Karpas-422 (cell line): Measurements from ENCODE around the gene GPR143. TPM values are rescaled to one million over a fixed set of nuclear protein-coding genes. Genes with fewer than 3 reads are reported as not detected.
"Not testable (repeated sequence)": the region's sequence is repeated elsewhere in the genome, so short reads cannot be mapped to it uniquely, and the experiment has no call there.

Experiments
- DNase-seq: peaks from one replicate; pipeline ENCODE4 v3.0.0-alpha.2; 2015
- H2AFZ ChIP-seq: fragments of 200-600 bp; sonication (generic); 2 replicates; pipeline ENCODE4 v1.6.1; 2014; ENCODE audit warnings: antibody characterized with exemption, low read length, mixed read lengths
- H3K27ac ChIP-seq: fragments of 200-600 bp; sonication (generic); 2 replicates; pipeline ENCODE4 v1.5.1; 2014; ENCODE audit warnings: mild to moderate bottlenecking, low read length, moderate library complexity
- H3K27me3 ChIP-seq: fragments of 200-600 bp; sonication (generic); 2 replicates; pipeline ENCODE4 v1.6.1; 2014; ENCODE audit warnings: low read length, mixed read lengths
- H3K36me3 ChIP-seq: fragments of 200-600 bp; sonication (generic); 2 replicates; pipeline ENCODE4 v1.6.1; 2014; ENCODE audit warnings: low read length, mixed read lengths; ENCODE audit not compliant: insufficient read depth
- H3K4me1 ChIP-seq: fragments of 200-600 bp; sonication (generic); 2 replicates; pipeline ENCODE4 v1.6.1; 2014; ENCODE audit warnings: mild to moderate bottlenecking, low read length, mixed read lengths
- H3K4me2 ChIP-seq: fragments of 200-600 bp; sonication (generic); 2 replicates; pipeline ENCODE4 v1.6.1; 2014; ENCODE audit warnings: low read length, low read depth, mild to moderate bottlenecking; ENCODE audit not compliant: poor library complexity, severe bottlenecking
- H3K4me3 ChIP-seq: fragments of 200-600 bp; sonication (generic); 2 replicates; pipeline ENCODE4 v1.5.1; 2014; ENCODE audit warnings: mild to moderate bottlenecking, antibody characterized with exemption, low read length, mixed read lengths
- H3K79me2 ChIP-seq: fragments of 200-600 bp; sonication (generic); 2 replicates; pipeline ENCODE4 v1.6.1; 2014; ENCODE audit warnings: mild to moderate bottlenecking, low read length, mixed read lengths
- H3K9ac ChIP-seq: fragments of 200-600 bp; sonication (generic); 2 replicates; pipeline ENCODE4 v1.6.0; 2014; ENCODE audit warnings: low read length
- H3K9me2 ChIP-seq: fragments of 200-600 bp; sonication (generic), shearing (Covaris generic); replicated peaks from 2 replicates; pipeline ENCODE4 v1.6.0; 2014; ENCODE audit warnings: mild to moderate bottlenecking, low read length, moderate library complexity; ENCODE audit not compliant: insufficient read depth
- H3K9me3 ChIP-seq: fragments of 300-700, 200-600 bp; sonication (generic); 2 replicates; pipeline ENCODE4 v1.6.1; 2014; ENCODE audit warnings: low read length, mixed read lengths
- H4K20me1 ChIP-seq: fragments of 200-600 bp; sonication (generic); 2 replicates; pipeline ENCODE4 v1.6.1; 2014; ENCODE audit warnings: mild to moderate bottlenecking, antibody characterized with exemption, low read length, low read depth; ENCODE audit not compliant: insufficient read depth
- total RNA-seq: library from RNA; depleted of rRNA; stranded (reverse); fragments of >200 nt; shearing (Covaris generic); gene quantifications from 2 replicates; pipeline ENCODE4 v1.2.3, GENCODE V29; 2014; ENCODE audit warnings: low replicate concordance; rRNA removed

The GPR143 gene
- not detected in 2 replicates for total RNA-seq

GRCh38 chrX:9765737-9766097 is at the start of gene GPR143:
Gene GPR143 (minus strand): TSS chrX:9765847. CDS start chrX:9765817, 30 bp downstream.
- H4K20me1 ChIP-seq: no peaks in the 10 kb centered on the region
- no peaks in the 10 kb centered on the region for H3K9me2 ChIP-seq
- no peak within 1 kb of the TSS for H3K27ac ChIP-seq
- no peaks in the 10 kb centered on the region for H3K9me3 ChIP-seq
- H3K36me3 ChIP-seq: no peaks in the 10 kb centered on the region
- no peak within 1 kb of the TSS for H3K9ac ChIP-seq
- no peaks in the 10 kb centered on the region for H3K27me3 ChIP-seq
- DNase-seq: no peak
- no peak within 1 kb of the TSS for H2AFZ ChIP-seq
- H3K4me3 ChIP-seq: no peak within 1 kb of the TSS
- peaks cover 25% of the 10 kb centered on the region for H3K4me1 ChIP-seq
- H3K79me2 ChIP-seq: no peaks in the 10 kb centered on the region
- no peak within 1 kb of the TSS for H3K4me2 ChIP-seq

DNA sequence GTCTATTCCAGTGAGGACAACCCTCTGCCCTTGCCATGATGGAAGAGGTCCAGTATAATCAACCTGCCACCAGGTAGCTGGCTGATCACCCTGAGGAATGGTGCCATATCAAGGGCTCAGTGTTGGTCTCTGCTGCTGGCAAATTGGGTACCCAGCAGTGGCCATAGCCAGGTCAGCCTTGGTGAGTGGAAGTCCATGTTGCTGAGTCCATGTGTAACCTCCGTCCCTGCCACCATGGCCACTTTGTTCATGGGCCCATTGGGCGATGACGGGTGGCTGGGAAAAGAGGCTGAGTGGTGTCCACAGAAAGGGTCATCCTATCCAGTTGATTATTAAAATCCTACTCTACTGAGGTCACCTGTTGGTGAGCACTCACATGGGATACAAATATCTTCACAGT is 45.4 kb upstream of the GPR143 start:
- H3K4me2 ChIP-seq, DNase-seq, H3K9ac ChIP-seq, H3K79me2 ChIP-seq, H3K27me3 ChIP-seq, H3K9me3 ChIP-seq, H4K20me1 ChIP-seq, H3K27ac ChIP-seq, H3K4me1 ChIP-seq, H3K36me3 ChIP-seq, H3K9me2 ChIP-seq, H3K4me3 ChIP-seq, H2AFZ ChIP-seq: not testable (repeated sequence)

- H3K36me3 ChIP-seq, DNase-seq, H3K4me3 ChIP-seq, H2AFZ ChIP-seq, H3K9me3 ChIP-seq, H3K27ac ChIP-seq, H3K9ac ChIP-seq, H4K20me1 ChIP-seq, H3K27me3 ChIP-seq, H3K4me1 ChIP-seq, H3K79me2 ChIP-seq, H3K4me2 ChIP-seq, H3K9me2 ChIP-seq: not testable (repeated sequence)
Measured at GRCh38 chrX:9809876-9810275, 44.2 kb upstream of the GPR143 start.

GRCh38 chrX:9807355-9808182 is 41.9 kb upstream of the GPR143 start:
- H4K20me1 ChIP-seq: no peaks in the 10 kb centered on the region
- H3K4me1 ChIP-seq: no peaks in the 10 kb centered on the region
- DNase-seq: no peak
- no peaks in the 10 kb centered on the region for H3K27me3 ChIP-seq
- no peaks in the 10 kb centered on the region for H3K36me3 ChIP-seq
- no peak overlapping the region for H3K9ac ChIP-seq
- no peaks in the 10 kb centered on the region for H3K9me3 ChIP-seq
- H2AFZ ChIP-seq: no peak overlapping the region
- no peaks in the 10 kb centered on the region for H3K79me2 ChIP-seq
- no peak overlapping the region for H3K4me3 ChIP-seq
- no peak overlapping the region for H3K4me2 ChIP-seq
- no peaks in the 10 kb centered on the region for H3K9me2 ChIP-seq
- no peak overlapping the region for H3K27ac ChIP-seq

DNA sequence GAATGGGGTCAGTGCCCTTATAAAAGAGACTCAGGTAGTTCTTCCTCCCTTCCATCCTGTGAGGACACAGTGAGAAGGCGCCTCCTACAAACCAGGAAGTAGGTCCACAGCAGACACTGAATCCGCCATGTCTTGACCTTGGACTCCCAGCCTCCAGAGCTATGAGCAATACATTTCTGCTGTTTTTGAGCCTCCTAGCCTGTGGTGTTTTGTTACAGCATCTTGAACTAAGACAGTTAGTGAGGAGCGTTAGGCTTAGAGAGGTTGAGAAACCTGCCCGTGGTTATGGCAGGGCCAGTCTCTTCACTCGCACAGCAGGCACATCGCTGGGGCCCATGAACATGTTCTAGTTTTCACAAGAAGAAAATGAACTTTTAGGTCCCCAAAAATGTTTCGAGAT is 40.3 kb upstream of the GPR143 start:
- Histone ChIP-seq H3K4me1 (no peaks in the 10 kb centered on the region), H3K4me2 (no peak overlapping the region), H3K9me2 (no peaks in the 10 kb centered on the region), H2AFZ (no peak overlapping the region), H3K36me3 (no peaks in the 10 kb centered on the region), H3K27me3 (no peaks in the 10 kb centered on the region), H4K20me1 (no peaks in the 10 kb centered on the region), H3K79me2 (no peaks in the 10 kb centered on the region), H3K27ac (no peak overlapping the region), H3K9ac (no peak overlapping the region), H3K9me3 (no peaks in the 10 kb centered on the region), H3K4me3 (no peak overlapping the region)
- DNase-seq: no peak

- H3K79me2 ChIP-seq: no peaks in the 10 kb centered on the region
- H3K9me2 ChIP-seq: no peaks in the 10 kb centered on the region
- H3K9me3 ChIP-seq: no peaks in the 10 kb centered on the region
- no peak for DNase-seq
- no peaks in the 10 kb centered on the region for H4K20me1 ChIP-seq
- no peaks in the 10 kb centered on the region for H3K4me1 ChIP-seq
- no peak overlapping the region for H3K4me2 ChIP-seq
- H3K36me3 ChIP-seq: no peaks in the 10 kb centered on the region
- no peaks in the 10 kb centered on the region for H3K27me3 ChIP-seq
- no peak overlapping the region for H3K27ac ChIP-seq
- no peak overlapping the region for H3K9ac ChIP-seq
- no peak overlapping the region for H2AFZ ChIP-seq
- no peak overlapping the region for H3K4me3 ChIP-seq
Measured at GRCh38 chrX:9804444-9804843, 38.8 kb upstream of the GPR143 start.

GRCh38 chrX:9802737-9803136 is 37.1 kb upstream of the GPR143 start:
- no peak overlapping the region for H3K4me3 ChIP-seq
- no peak overlapping the region for H3K27ac ChIP-seq
- H3K79me2 ChIP-seq: no peaks in the 10 kb centered on the region
- H3K36me3 ChIP-seq: no peaks in the 10 kb centered on the region
- no peak overlapping the region for H2AFZ ChIP-seq
- no peak for DNase-seq
- H3K4me1 ChIP-seq: no peaks in the 10 kb centered on the region
- no peaks in the 10 kb centered on the region for H3K27me3 ChIP-seq
- H4K20me1 ChIP-seq: no peaks in the 10 kb centered on the region
- H3K9ac ChIP-seq: no peak overlapping the region
- H3K9me3 ChIP-seq: no peaks in the 10 kb centered on the region
- H3K9me2 ChIP-seq: no peaks in the 10 kb centered on the region
- no peak overlapping the region for H3K4me2 ChIP-seq

- H3K4me3 ChIP-seq: no peak overlapping the region
- no peaks in the 10 kb centered on the region for H3K27me3 ChIP-seq
- H3K36me3 ChIP-seq: no peaks in the 10 kb centered on the region
- H3K9ac ChIP-seq: no peak overlapping the region
- H3K4me2 ChIP-seq: no peak overlapping the region
- H3K27ac ChIP-seq: no peak overlapping the region
- H3K79me2 ChIP-seq: no peaks in the 10 kb centered on the region
- no peaks in the 10 kb centered on the region for H3K4me1 ChIP-seq
- no peak overlapping the region for H2AFZ ChIP-seq
- no peaks in the 10 kb centered on the region for H3K9me3 ChIP-seq
- H4K20me1 ChIP-seq: no peaks in the 10 kb centered on the region
- no peak for DNase-seq
- no peaks in the 10 kb centered on the region for H3K9me2 ChIP-seq
Measured at GRCh38 chrX:9797384-9798360, 32.0 kb upstream of the GPR143 start.
